ENCODE data around the gene TMED8. TPM values are rescaled to one million over a fixed set of nuclear protein-coding genes. Genes with fewer than 3 reads are reported as not detected.

The TMED8 gene
- total and polyA plus RNA-seq, 10 of the 15 experiments (the other 5 are each of a cell fraction or from before 2014, with no cell fraction given) = 7.3 to 39.1 (median 26.1) TPM

GRCh38 chr14:77301103-77301502, 75.8 kb downstream of the TMED8 start (continued):
- TF ChIP-seq, protein P1, sequence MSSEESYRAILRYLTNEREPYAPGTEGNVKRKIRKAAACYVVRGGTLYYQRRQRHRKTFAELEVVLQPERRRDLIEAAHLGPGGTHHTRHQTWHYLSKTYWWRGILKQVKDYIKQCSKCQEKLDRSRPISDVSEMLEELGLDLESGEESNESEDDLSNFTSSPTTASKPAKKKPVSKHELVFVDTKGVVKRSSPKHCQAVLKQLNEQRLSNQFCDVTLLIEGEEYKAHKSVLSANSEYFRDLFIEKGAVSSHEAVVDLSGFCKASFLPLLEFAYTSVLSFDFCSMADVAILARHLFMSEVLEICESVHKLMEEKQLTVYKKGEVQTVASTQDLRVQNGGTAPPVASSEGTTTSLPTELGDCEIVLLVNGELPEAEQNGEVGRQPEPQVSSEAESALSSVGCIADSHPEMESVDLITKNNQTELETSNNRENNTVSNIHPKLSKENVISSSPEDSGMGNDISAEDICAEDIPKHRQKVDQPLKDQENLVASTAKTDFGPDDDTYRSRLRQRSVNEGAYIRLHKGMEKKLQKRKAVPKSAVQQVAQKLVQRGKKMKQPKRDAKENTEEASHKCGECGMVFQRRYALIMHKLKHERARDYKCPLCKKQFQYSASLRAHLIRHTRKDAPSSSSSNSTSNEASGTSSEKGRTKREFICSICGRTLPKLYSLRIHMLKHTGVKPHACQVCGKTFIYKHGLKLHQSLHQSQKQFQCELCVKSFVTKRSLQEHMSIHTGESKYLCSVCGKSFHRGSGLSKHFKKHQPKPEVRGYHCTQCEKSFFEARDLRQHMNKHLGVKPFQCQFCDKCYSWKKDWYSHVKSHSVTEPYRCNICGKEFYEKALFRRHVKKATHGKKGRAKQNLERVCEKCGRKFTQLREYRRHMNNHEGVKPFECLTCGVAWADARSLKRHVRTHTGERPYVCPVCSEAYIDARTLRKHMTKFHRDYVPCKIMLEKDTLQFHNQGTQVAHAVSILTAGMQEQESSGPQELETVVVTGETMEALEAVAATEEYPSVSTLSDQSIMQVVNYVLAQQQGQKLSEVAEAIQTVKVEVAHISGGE (CRISPR knock-in tag; IDR thresholded peaks at IDR 0.05) = no peak
- peak; percentile 73 to 81 (median 74) for TF ChIP-seq CTCF (IDR thresholded peaks at IDR 0.05 in 2 of 3, conservative IDR thresholded peaks at IDR 0.05 in 1 of 3; ENCODE audit: control insufficient read depth in 2 of 3, extremely low read depth in 1 of 3, insufficient read depth in 1 of 3, low read depth in 3 of 3, low read length in 3 of 3)
- TF ChIP-seq, protein P2, sequence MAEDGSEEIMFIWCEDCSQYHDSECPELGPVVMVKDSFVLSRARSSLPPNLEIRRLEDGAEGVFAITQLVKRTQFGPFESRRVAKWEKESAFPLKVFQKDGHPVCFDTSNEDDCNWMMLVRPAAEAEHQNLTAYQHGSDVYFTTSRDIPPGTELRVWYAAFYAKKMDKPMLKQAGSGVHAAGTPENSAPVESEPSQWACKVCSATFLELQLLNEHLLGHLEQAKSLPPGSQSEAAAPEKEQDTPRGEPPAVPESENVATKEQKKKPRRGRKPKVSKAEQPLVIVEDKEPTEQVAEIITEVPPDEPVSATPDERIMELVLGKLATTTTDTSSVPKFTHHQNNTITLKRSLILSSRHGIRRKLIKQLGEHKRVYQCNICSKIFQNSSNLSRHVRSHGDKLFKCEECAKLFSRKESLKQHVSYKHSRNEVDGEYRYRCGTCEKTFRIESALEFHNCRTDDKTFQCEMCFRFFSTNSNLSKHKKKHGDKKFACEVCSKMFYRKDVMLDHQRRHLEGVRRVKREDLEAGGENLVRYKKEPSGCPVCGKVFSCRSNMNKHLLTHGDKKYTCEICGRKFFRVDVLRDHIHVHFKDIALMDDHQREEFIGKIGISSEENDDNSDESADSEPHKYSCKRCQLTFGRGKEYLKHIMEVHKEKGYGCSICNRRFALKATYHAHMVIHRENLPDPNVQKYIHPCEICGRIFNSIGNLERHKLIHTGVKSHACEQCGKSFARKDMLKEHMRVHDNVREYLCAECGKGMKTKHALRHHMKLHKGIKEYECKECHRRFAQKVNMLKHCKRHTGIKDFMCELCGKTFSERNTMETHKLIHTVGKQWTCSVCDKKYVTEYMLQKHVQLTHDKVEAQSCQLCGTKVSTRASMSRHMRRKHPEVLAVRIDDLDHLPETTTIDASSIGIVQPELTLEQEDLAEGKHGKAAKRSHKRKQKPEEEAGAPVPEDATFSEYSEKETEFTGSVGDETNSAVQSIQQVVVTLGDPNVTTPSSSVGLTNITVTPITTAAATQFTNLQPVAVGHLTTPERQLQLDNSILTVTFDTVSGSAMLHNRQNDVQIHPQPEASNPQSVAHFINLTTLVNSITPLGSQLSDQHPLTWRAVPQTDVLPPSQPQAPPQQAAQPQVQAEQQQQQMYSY (CRISPR knock-in tag; IDR thresholded peaks at IDR 0.05) = no peak
